ENCODE data around the gene ARHGAP35.
"Not testable (repeated sequence)": the region's sequence is repeated elsewhere in the genome, so short reads cannot be mapped to it uniquely, and the experiment has no call there.

Gene ARHGAP35

GRCh38 chr19:46872967-46873366 lies 12.2 kb downstream of the ARHGAP35 start:
- DNase-seq = no peak

DNA sequence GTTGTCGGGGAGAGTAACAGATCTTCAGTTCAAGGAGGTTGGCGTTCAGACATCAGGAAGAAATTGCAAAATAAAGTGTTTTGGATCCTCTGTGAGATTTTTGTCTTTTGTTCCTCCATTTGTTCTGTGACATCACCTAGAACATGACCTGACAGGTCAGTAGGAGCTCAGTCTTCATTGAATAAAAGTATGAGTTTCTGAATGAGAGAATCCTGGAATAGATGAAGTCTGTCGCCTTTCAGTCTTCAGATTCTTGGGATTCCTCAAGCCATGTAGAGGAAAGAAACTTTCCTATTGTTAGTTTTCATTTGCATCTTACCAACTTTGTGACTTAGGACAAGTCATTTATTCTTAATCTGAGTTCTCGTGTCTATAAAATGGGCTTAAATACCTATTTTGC lies 14.4 kb downstream of the ARHGAP35 start:
- DNase-seq = no peak

DNA sequence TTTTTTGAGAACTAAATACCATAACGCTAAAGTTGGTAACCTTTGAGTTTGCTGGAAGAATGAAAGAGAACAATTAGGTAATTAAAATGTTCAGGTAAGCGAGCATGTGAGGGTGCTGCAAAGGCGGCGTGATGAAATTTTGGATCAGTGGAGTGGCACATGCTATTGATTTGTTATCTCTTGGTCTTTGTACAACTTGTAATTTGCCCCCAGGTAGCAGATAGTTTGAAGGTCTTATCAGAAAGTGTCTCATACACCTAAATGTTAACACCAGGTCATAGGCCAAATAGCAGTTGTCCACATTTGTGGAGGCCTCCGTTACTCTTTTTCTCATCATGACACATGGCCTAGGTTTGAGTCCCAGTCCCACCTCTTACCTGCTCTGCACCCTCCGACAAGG lies 14.9 kb downstream of the ARHGAP35 start:
- no peak for DNase-seq

GRCh38 chr19:46878613-46879375 lies 18.0 kb downstream of the ARHGAP35 start:
- peak; percentile 59 for DNase-seq

- DNase-seq = no peak
These were observed 19.6 kb downstream of the ARHGAP35 start for GRCh38 chr19:46880431-46880830.

DNA sequence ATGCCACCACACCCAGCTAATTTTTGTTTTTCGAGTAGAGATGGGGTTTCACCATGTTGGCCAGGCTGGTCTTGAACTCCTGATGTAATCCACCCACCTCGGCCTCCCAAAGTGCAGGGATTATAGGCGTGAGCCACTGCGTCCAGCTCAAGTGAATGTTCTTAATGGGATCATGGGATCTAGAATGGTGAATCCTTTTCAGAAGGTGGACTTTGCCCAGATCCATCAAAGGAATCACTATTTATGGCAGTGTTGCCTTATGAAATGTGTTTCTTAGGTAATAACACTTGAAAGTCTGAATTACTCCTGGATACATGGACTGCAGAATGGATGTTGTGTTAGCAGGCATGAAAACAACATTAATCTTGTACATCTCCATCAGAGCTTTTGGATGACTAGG lies 20.3 kb downstream of the ARHGAP35 start:
- DNase-seq = no peak

- DNase-seq = no peak
These were observed 21.2 kb downstream of the ARHGAP35 start for GRCh38 chr19:46882034-46882433.

- DNase-seq = not testable (repeated sequence)
These were observed 22.0 kb downstream of the ARHGAP35 start for GRCh38 chr19:46882751-46883150.

DNA sequence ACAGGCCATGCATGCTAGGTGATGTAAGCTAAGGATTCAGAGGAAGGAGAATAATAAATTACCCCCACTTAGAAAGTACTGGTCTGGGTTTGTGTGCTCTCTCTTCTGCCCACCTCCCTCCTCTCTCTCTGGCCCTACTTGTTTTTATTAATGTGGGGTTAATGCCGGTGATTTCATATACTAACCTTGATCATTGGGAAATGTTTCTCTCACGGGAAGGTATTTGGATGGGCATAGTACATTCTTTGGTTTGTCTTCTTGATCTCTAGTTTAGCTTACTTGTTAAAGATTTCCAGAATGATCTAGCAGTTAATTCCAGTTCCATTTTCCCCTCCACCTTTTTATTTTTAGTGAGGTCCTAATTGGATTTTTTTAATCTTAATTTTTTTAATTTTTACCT lies 24.6 kb downstream of the ARHGAP35 start:
- DNase-seq = no peak

- DNase-seq = no peak
These were observed 25.9 kb downstream of the ARHGAP35 start for GRCh38 chr19:46886546-46887239.

GRCh38 chr19:46887240-46887782 lies 26.5 kb downstream of the ARHGAP35 start:
- no peak for DNase-seq

DNA sequence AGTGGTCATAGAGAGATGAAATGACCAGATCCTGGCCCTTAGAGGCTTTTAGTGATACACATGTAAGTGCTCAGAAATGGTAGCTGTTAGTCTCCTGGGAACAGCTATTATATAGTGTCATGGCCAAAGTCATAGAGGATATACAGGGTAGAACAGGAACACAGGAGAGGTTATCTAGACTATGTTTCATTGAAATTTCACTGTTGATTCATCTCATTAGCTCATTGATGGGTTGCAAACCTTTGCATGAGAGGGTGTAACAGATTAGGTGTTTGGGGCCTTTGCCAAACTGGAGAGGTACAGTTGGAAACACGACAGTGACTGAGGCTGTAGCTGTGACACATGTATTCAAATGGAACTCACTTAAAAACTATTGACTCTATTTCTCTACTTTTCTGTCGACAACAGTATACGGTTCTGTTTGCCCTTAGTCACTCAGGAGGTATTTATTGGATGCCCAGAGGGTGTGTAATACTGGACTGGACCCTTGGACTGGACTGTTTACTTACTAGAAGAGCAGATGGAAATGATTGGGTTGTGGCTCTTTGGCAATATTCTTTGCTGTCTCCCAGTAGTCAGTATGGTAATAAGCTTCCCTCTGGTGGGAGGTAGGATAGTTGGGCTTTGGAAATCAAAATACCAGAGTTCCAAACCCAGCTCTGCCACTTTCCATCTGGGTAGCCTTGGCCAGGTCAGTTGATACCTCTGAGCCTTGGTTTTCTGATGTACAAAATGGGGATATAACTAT lies 29.8 kb downstream of the ARHGAP35 start:
- no peak for DNase-seq

- DNase-seq = no peak
These were observed 31.7 kb downstream of the ARHGAP35 start for GRCh38 chr19:46892252-46893179.

- DNase-seq = no peak
These were observed 35.4 kb downstream of the ARHGAP35 start for GRCh38 chr19:46896076-46896794.

- DNase-seq = peak; percentile 77
These were observed 37.9 kb downstream of the ARHGAP35 start for GRCh38 chr19:46898731-46899130.

GRCh38 chr19:46900341-46900740 lies 39.5 kb downstream of the ARHGAP35 start:
- no peak for DNase-seq

DNA sequence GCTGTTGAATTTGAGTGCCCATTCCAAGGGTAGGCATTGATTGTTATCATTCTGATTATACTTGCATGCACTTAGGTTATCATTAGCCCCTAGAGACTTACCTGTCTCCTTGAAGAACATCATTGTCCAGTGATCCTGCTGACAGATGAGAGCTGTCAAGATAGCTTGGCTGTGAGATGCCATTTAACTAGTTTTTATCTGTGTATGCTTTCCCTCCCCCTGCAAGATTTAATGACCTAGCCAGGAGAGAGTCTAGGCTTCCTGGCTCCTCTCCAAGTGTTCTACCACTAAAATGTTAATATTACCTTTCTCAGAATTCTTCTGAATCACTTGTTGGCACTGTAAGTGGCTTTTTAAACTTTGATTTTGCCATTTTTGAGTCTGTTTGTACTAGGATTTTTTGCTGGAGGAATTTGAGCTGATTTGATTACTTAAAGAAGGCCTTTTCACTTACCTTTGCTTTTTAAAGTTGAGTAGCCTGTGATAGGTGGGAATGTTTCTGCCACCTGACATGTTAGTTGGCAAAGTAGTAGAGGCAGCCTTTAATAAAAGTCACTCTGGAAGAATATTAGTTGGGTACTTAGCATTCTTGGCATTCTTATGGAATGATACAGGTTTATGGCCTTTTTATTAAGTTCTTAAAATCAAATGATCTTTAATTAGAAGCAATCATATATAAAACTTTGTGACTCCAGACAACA lies 41.1 kb downstream of the ARHGAP35 start:
- DNase-seq = no peak

DNA sequence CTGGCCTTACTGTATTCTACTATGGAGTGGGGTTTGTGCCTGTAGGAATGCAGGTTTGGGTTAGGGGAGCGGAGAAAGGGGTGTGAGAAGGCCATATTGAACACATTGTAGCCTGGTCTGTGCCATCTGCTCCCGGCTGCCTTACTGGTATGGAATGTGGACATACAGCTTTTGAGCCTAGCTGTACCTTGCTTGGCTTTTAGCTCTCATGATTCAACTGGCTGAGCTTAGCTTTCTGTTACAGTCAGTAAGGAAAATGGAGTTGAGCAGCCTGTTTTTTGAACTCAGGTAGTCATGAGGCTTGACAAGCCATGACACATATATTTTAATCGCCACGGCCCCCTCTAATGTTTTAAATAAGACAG lies 41.6 kb downstream of the ARHGAP35 start:
- DNase-seq = peak; percentile 91

GRCh38 chr19:46903458-46903857 lies 42.7 kb downstream of the ARHGAP35 start:
- DNase-seq = no peak

DNA sequence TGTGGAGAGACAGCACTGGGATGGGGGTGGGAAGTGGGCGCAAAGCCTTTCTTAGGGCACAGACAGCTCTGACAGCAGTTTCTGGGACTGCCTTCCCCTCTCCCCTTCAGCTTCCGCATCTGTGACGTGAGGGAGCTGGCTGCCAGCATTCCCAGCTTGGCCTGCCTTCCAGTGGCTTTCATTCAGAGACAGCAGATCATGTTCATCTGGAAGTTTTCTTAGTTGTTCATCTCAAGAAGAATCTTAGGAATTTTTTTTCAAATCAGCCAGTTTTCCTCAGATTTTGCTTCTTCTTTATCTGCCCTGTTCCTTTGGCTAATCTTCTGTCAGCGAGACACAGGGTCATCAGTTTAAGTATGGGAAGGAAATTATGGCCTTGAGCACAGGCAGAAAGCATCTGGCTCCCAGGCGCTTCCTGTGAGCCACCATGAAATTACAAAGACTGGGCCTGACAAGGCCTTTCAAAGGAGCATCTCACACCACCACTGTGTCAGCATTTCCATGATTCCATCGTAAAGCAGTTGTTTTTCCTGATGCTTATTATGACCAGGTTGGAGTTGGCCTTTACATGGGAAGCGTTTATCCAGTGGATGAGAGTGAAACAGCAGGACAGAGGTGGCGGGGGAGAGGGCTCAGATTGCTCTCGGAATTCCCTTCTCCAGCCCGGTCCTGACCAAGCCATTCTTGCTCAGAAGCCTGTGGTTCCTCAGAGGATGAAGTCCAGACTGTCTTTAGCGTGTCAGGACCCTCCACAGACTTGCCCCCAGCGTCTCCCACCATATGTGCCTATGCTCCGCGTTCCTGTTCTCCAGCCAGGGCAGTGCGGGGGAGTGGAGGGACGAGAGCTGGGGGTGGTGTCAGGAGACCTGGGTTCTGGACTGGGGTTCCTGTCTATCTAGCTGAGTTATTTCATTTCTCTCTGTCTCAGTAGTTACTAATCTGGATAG lies 43.6 kb downstream of the ARHGAP35 start:
- DNase-seq = peak; percentile 88
